Activated naive CD8-positive, alpha-beta T cell treated with anti-CD3 and anti-CD28 coated beads for 36 hours (primary cell): ENCODE results near the gene TRAPPC2. TPM values are rescaled to one million over a fixed set of nuclear protein-coding genes. Genes with fewer than 3 reads are reported as not detected.
"Not testable (repeated sequence)": the region's sequence is repeated elsewhere in the genome, so short reads cannot be mapped to it uniquely, and the experiment has no call there.

ENCODE experiments used
- DNase-seq: peaks from one replicate; pipeline ENCODE4 v3.0.0; 2021
- H3K27ac Mint-ChIP-seq: one replicate; pipeline ENCODE4 v1.8.0; 2022; ENCODE audit warnings: mild to moderate bottlenecking, moderate library complexity, mixed read lengths
- H3K27me3 Mint-ChIP-seq: one replicate; pipeline ENCODE4 v1.8.0; 2022; ENCODE audit warnings: mild to moderate bottlenecking, mixed read lengths
- H3K36me3 Mint-ChIP-seq: one replicate; pipeline ENCODE4 v1.8.0; 2021; ENCODE audit warnings: mild to moderate bottlenecking, mixed read lengths
- H3K4me1 Mint-ChIP-seq: one replicate; pipeline ENCODE4 v1.8.0; 2021; ENCODE audit warnings: mixed read lengths
- H3K4me3 Mint-ChIP-seq: one replicate; pipeline ENCODE4 v1.8.0; 2022; ENCODE audit warnings: mild to moderate bottlenecking, moderate library complexity, mixed read lengths
- H3K9me3 Mint-ChIP-seq: one replicate; pipeline ENCODE4 v1.8.0; 2022; ENCODE audit warnings: mixed read lengths
- total RNA-seq, 2 experiments: library from RNA; stranded (reverse); gene quantifications; one replicate each; pipeline ENCODE4 v1.2.3, GENCODE V29; 2021

Gene TRAPPC2
- total RNA-seq, 2 experiments from 2014 or later, result 15.8 to 16.6 TPM

GRCh38 chrX:13684361-13684760 is 50.1 kb downstream of the TRAPPC2 start:
- no peak for DNase-seq
- Mint-ChIP-seq H3K4me1 (peaks cover 28% of the 10 kb centered on the region), H3K36me3 (peaks cover 14% of the 10 kb centered on the region), H3K4me3 (no peak overlapping the region), H3K27me3 (no peaks in the 10 kb centered on the region), H3K27ac (no peak overlapping the region), H3K9me3 (no peaks in the 10 kb centered on the region)

GRCh38 chrX:13681595-13681994 is 52.8 kb downstream of the TRAPPC2 start:
- Mint-ChIP-seq H3K4me3 (no peak overlapping the region), H3K27ac (no peak overlapping the region), H3K9me3 (no peaks in the 10 kb centered on the region)

GRCh38 chrX:13679700-13680099 is 54.7 kb downstream of the TRAPPC2 start:
- not testable (repeated sequence) for H3K27me3 Mint-ChIP-seq, H3K36me3 Mint-ChIP-seq, H3K4me1 Mint-ChIP-seq, DNase-seq, H3K4me3 Mint-ChIP-seq, H3K9me3 Mint-ChIP-seq, H3K27ac Mint-ChIP-seq

More at GRCh38 chrX:13681595-13681994, 52.8 kb downstream of the TRAPPC2 start:
- H3K27me3 Mint-ChIP-seq, result no peaks in the 10 kb centered on the region
- peaks cover 16% of the 10 kb centered on the region for H3K4me1 Mint-ChIP-seq
- no peak for DNase-seq
- peaks cover 14% of the 10 kb centered on the region for H3K36me3 Mint-ChIP-seq

- Mint-ChIP-seq H3K9me3 (no peaks in the 10 kb centered on the region), H3K27me3 (no peaks in the 10 kb centered on the region), H3K4me1 (no peaks in the 10 kb centered on the region), H3K27ac (no peak overlapping the region), H3K4me3 (no peak overlapping the region), H3K36me3 (peaks cover 6% of the 10 kb centered on the region)
- DNase-seq, result no peak
Observed at GRCh38 chrX:13676885-13677284, 57.5 kb downstream of the TRAPPC2 start.

- Mint-ChIP-seq H3K27ac (no peak overlapping the region), H3K9me3 (no peaks in the 10 kb centered on the region), H3K4me1 (peaks cover 15% of the 10 kb centered on the region), H3K4me3 (no peak overlapping the region), H3K27me3 (no peaks in the 10 kb centered on the region), H3K36me3 (peaks cover 3% of the 10 kb centered on the region)
- no peak for DNase-seq
Observed at GRCh38 chrX:13673016-13673415, 61.4 kb downstream of the TRAPPC2 start.

- H3K4me1 Mint-ChIP-seq, result peaks cover 15% of the 10 kb centered on the region
- peaks cover 3% of the 10 kb centered on the region for H3K36me3 Mint-ChIP-seq
- H3K27ac Mint-ChIP-seq, result peak overlapping the region; percentile 87
- H3K27me3 Mint-ChIP-seq, result no peaks in the 10 kb centered on the region
- no peaks in the 10 kb centered on the region for H3K9me3 Mint-ChIP-seq
- DNase-seq, result no peak
- H3K4me3 Mint-ChIP-seq, result no peak overlapping the region
Observed at GRCh38 chrX:13670197-13670596, 64.2 kb downstream of the TRAPPC2 start.

- not testable (repeated sequence) for DNase-seq, H3K36me3 Mint-ChIP-seq, H3K27me3 Mint-ChIP-seq, H3K9me3 Mint-ChIP-seq
- Mint-ChIP-seq H3K27ac (peak overlapping the region; percentile 87), H3K4me3 (peak overlapping the region; percentile 18), H3K4me1 (peaks cover 15% of the 10 kb centered on the region)
Observed at GRCh38 chrX:13669755-13670154, 64.7 kb downstream of the TRAPPC2 start.

- DNase-seq, result peak; percentile 53
Observed at GRCh38 chrX:13669246-13669737, 65.1 kb downstream of the TRAPPC2 start.

GRCh38 chrX:13667919-13668318 is 66.5 kb downstream of the TRAPPC2 start:
- Mint-ChIP-seq H3K4me1 (peaks cover 17% of the 10 kb centered on the region), H3K36me3 (peaks cover under 1% of the 10 kb centered on the region), H3K27me3 (no peaks in the 10 kb centered on the region), H3K4me3 (no peak overlapping the region), H3K9me3 (no peaks in the 10 kb centered on the region), H3K27ac (no peak overlapping the region)
- no peak for DNase-seq

More at GRCh38 chrX:13669246-13669737, 65.1 kb downstream of the TRAPPC2 start:
- Mint-ChIP-seq H3K9me3 (no peaks in the 10 kb centered on the region), H3K27me3 (no peaks in the 10 kb centered on the region), H3K36me3 (peaks cover 3% of the 10 kb centered on the region), H3K4me3 (no peak overlapping the region), H3K4me1 (peaks cover 15% of the 10 kb centered on the region), H3K27ac (peak overlapping the region; percentile 87)

GRCh38 chrX:13666836-13667235 is 67.6 kb downstream of the TRAPPC2 start:
- Mint-ChIP-seq H3K27ac (no peak overlapping the region), H3K4me3 (no peak overlapping the region), H3K9me3 (no peaks in the 10 kb centered on the region), H3K27me3 (no peaks in the 10 kb centered on the region), H3K4me1 (peaks cover 17% of the 10 kb centered on the region), H3K36me3 (peaks cover 2% of the 10 kb centered on the region)
- no peak for DNase-seq

GRCh38 chrX:13664020-13664419 is 70.4 kb downstream of the TRAPPC2 start:
- H3K36me3 Mint-ChIP-seq, result peaks cover 2% of the 10 kb centered on the region
- no peak overlapping the region for H3K4me3 Mint-ChIP-seq
- peaks cover 2% of the 10 kb centered on the region for H3K4me1 Mint-ChIP-seq
- H3K9me3 Mint-ChIP-seq, result no peaks in the 10 kb centered on the region
- no peaks in the 10 kb centered on the region for H3K27me3 Mint-ChIP-seq
- no peak for DNase-seq
- no peak overlapping the region for H3K27ac Mint-ChIP-seq

- Mint-ChIP-seq H3K27ac (peak overlapping the region; percentile 8), H3K4me3 (no peak overlapping the region), H3K36me3 (peaks cover 2% of the 10 kb centered on the region)
Observed at GRCh38 chrX:13662355-13662791, 72.0 kb downstream of the TRAPPC2 start.

More at GRCh38 chrX:13662355-13662791, 72.0 kb downstream of the TRAPPC2 start:
- no peaks in the 10 kb centered on the region for H3K27me3 Mint-ChIP-seq
- peaks cover 4% of the 10 kb centered on the region for H3K4me1 Mint-ChIP-seq
- DNase-seq, result no peak
- H3K9me3 Mint-ChIP-seq, result no peaks in the 10 kb centered on the region

Other genes starting within 250 kb of the TRAPPC2 start
- gene EGFL6, start 165.0 kb downstream of the TRAPPC2 start, total RNA-seq, result 1 to 10 TPM; 1.8 to 2.2 TPM
- gene TCEANC, start 81.5 kb downstream of the TRAPPC2 start, total RNA-seq, result under 1 TPM; 0.84 to 0.89 TPM
- gene RAB9A, start 45.5 kb downstream of the TRAPPC2 start, total RNA-seq, result 10 to 100 TPM; 33.8 to 36.4 TPM
- 10 to 100 TPM; 27.4 to 29.0 TPM for gene OFD1, start 128 bp upstream of the TRAPPC2 start, total RNA-seq
- not detected for gene GPM6B, start 82.5 kb upstream of the TRAPPC2 start, total RNA-seq